ENCODE data around the gene RASSF6. TPM values are rescaled to one million over a fixed set of nuclear protein-coding genes. Genes with fewer than 3 reads are reported as not detected.
"Not testable (repeated sequence)": the region's sequence is repeated elsewhere in the genome, so short reads cannot be mapped to it uniquely, and the experiment has no call there.

Gene RASSF6
- polyA plus RNA-seq, 3 donors from 2014 or later: not detected

DNA sequence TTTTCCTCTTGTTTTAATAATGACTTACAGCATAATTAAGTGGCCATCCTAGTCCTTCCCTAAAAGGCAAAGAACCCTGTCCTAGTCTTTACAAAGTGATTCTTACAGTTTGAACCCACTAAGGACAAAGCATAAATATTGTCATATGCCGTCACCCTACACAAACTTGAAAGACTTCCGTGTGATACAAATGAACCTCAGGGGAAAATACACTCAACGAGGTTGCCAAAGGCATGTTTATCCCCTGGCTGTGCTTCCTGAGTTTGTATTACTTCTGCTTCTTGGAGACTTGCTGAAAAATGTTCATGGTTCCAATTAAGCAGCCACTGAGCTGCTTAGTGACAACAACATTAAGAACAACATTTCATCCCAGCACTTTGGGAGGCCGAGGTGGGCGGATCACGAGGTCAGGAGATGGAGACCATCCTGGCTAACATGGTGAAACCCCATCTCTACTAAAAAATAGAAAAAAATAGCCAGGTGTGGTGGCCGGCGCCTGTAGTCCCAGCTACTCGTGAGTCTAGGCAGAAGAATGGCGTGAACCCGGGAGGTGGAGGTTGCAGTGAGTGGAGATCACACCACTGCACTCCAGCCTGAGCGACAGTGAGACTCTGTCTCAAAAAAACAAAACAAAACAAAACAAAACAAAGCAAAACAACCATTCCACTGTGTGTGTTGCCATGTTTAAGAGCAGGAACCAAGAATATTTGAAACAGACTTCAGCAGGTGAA is 16.2 kb downstream of the RASSF6 start:
- peaks cover 0 to 3% (median 0%) of the 10 kb centered on the region in 6 donors for H3K9me3 Mint-ChIP-seq
- no peak overlapping the region for H3K27ac Mint-ChIP-seq
- no peaks in the 10 kb centered on the region for H3K4me1 Mint-ChIP-seq
- no peak for DNase-seq
- no peaks in the 10 kb centered on the region for H3K27me3 Mint-ChIP-seq (ENCODE audit: low read depth in 3 of 3)
- H3K4me3 Mint-ChIP-seq: no peak overlapping the region
- no peaks in the 10 kb centered on the region for H3K36me3 Mint-ChIP-seq

DNA sequence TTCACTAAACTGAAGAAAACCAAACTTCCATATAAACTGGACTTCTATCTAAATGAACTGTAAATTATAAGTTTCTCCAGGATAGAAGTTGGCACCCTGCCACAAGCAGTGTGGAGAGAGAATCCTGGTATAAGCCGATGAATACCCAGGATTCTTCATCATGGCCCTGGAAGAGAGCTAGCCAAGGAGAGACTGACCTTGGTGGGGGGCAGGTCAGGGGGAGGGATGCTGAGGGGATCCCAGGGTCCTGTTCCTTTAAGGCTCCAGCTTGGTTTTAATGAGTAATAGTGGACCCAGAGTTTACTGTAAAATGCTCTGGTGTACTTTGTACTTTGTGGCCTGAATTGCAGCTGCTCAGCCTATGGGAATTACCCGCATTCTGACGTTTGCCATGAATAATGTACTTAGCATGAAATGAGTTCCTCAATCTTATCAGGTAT is 16.9 kb downstream of the RASSF6 start:
- Mint-ChIP-seq H3K4me3 (no peak overlapping the region), H3K27ac (no peak overlapping the region), H3K9me3 (peaks cover 0 to 3% (median 0%) of the 10 kb centered on the region in 6 donors), H3K4me1 (no peaks in the 10 kb centered on the region), H3K27me3 (ENCODE audit: low read depth in 3 of 3) (no peaks in the 10 kb centered on the region), H3K36me3 (no peaks in the 10 kb centered on the region)
- no peak for DNase-seq

DNA sequence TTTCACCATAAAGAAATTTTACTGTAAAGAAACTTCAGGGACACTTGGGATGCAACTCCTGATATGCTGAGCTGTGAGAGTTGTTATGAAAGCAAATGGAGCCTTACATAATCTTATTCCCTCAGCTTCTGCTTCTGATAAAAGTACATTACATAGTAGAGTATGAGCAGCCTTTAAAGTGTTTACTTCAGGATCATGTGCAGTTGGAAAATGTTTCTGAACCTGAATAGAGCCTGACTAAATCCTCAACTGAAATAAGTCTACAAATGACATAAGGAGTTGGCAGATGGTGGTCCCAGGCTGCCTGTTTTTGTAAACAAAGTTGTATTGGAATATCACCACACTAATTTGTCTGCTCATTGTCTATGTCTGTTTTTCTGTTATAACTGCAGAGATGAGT is 19.3 kb downstream of the RASSF6 start:
- H3K27ac Mint-ChIP-seq: no peak overlapping the region
- no peaks in the 10 kb centered on the region for H3K4me1 Mint-ChIP-seq
- H3K36me3 Mint-ChIP-seq: no peaks in the 10 kb centered on the region

DNA sequence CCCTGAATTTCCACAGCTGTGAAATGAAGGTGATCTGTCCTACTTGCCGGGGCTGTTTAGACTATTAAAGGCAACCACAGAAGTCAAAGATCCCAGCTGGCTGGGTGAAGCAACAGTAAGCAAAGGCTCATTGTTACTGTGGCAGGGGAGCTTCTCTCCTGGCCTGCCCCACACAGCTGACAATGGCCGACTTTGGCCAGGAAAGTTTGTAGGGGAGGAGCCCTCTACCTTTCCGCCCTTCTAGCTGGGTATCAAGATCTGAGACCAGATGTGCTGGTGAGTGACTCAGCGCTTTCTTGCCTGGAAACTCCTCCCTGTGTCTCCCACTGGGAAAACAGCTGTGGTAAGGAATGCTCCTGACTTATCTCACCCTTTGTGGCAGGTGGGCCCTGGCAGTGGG is 21.1 kb downstream of the RASSF6 start:
- DNase-seq: no peak
- Mint-ChIP-seq H3K27me3 (ENCODE audit: low read depth in 3 of 3) (peaks cover 0 to 4% (median 1%) of the 10 kb centered on the region in 3 donors), H3K27ac (no peak overlapping the region), H3K36me3 (no peaks in the 10 kb centered on the region), H3K4me1 (no peaks in the 10 kb centered on the region), H3K4me3 (no peak overlapping the region), H3K9me3 (no peaks in the 10 kb centered on the region)

More for the DNA sequence above, 19.3 kb downstream of the RASSF6 start:
- Mint-ChIP-seq H3K9me3 (peaks cover 0 to under 1% (median 0%) of the 10 kb centered on the region in 6 donors), H3K4me3 (no peak overlapping the region), H3K27me3 (ENCODE audit: low read depth in 3 of 3) (peaks cover 0 to 1% (median 0%) of the 10 kb centered on the region in 3 donors)
- DNase-seq: no peak

DNA sequence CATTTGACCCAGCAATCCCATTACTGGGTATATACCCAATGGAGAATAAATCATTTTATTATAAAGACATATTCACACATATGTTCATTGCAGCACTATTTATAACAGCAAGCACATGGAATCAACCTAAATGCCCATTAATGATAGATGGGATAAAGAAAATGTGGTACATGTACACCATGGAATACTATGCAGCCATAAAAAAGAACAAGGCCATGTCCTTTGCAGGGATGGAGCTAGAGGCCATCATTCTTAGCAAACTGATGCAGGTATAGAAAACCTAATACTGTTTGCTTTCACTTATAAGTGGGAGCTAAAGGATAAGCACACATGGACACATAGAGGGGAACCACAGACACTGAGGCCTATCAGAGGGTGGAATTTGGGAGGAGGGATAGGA is 22.6 kb downstream of the RASSF6 start:
- no peak overlapping the region for H3K4me3 Mint-ChIP-seq
- no peaks in the 10 kb centered on the region for H3K4me1 Mint-ChIP-seq
- no peak for DNase-seq
- no peaks in the 10 kb centered on the region for H3K36me3 Mint-ChIP-seq
- H3K27ac Mint-ChIP-seq: no peak overlapping the region
- peaks cover 0 to 4% (median 1%) of the 10 kb centered on the region in 3 donors for H3K27me3 Mint-ChIP-seq (ENCODE audit: low read depth in 3 of 3)
- no peaks in the 10 kb centered on the region for H3K9me3 Mint-ChIP-seq

DNA sequence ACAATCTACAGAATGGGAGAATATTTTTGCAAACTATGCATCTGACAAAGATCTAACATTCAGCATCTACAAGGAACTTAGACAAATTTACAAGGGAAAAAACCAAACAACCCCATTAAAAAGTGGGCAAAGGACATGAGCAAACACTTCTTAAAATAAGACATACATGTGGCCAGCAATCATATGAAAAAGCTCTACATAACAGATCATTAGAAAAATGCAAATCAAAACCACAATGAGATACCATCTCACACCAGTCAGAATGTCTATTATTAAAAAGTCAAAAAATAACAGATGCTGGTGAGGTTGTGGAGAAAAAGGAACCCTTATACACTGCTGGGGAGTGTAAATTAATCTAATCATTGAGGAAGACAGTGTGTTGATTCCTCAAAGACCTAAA is 23.1 kb downstream of the RASSF6 start:
- not testable (repeated sequence) for H3K4me1 Mint-ChIP-seq; DNase-seq; H3K4me3 Mint-ChIP-seq; H3K9me3 Mint-ChIP-seq; H3K36me3 Mint-ChIP-seq; H3K27me3 Mint-ChIP-seq (ENCODE audit: low read depth in 3 of 3); H3K27ac Mint-ChIP-seq

DNA sequence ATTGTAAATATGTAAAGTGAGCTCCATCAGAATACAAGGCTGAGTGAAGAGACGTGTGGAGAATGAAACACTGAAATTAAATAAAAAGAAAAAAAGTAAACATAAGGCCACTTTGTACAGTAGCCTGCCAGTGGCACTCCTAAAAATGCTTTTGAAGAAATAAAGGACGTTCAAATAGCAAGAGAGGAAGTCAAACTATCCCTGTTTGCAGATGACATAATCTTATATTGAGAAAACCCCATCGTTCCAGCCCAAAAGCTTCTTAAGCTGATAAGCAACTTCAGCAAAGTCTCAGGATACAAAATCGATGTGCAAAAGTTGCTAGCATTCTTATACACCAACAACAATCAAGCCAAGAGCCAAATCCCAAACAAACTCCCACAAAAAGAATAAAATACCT is 24.2 kb downstream of the RASSF6 start:
- no peak overlapping the region for H3K4me3 Mint-ChIP-seq
- H3K36me3 Mint-ChIP-seq: no peaks in the 10 kb centered on the region
- H3K4me1 Mint-ChIP-seq: no peaks in the 10 kb centered on the region
- no peak overlapping the region for H3K27ac Mint-ChIP-seq
- peaks cover 0 to 4% (median 1%) of the 10 kb centered on the region in 3 donors for H3K27me3 Mint-ChIP-seq (ENCODE audit: low read depth in 3 of 3)
- H3K9me3 Mint-ChIP-seq: peaks cover 0 to 3% (median 0%) of the 10 kb centered on the region in 6 donors
- no peak for DNase-seq

DNA sequence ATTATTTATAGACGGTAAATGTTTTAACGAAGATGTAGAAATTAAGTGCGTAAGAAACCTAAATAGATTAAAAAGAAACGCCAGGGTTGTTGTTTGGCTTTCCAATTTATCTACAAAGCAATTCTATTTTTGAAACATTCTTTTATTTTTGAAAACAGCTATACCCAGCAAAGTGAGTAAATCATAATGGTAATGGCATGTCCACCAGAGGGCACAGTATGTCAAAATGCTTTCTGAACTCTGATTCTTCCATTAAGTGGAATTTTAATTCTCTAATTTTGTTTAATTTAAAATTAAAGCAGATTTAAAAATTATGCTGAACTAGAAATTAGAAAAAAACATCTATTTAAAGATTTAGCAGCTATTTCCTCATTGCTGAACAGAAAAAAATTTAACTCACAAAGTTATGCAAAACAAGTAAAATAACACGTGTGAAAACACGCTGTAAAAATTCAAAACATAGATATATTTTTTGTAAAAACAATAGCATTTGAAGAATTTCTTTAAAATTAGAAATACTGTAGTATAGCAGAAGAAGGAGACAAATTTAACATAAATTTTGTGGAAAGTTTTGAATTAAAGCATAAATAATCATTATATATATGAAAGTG is 26.5 kb downstream of the RASSF6 start:
- DNase-seq: no peak
- Mint-ChIP-seq H3K9me3 (peaks cover 0 to 3% (median 0%) of the 10 kb centered on the region in 6 donors), H3K27ac (no peak overlapping the region), H3K4me3 (no peak overlapping the region), H3K27me3 (ENCODE audit: low read depth in 3 of 3) (peaks cover 0 to 4% (median 1%) of the 10 kb centered on the region in 3 donors), H3K36me3 (no peaks in the 10 kb centered on the region), H3K4me1 (no peaks in the 10 kb centered on the region)

DNA sequence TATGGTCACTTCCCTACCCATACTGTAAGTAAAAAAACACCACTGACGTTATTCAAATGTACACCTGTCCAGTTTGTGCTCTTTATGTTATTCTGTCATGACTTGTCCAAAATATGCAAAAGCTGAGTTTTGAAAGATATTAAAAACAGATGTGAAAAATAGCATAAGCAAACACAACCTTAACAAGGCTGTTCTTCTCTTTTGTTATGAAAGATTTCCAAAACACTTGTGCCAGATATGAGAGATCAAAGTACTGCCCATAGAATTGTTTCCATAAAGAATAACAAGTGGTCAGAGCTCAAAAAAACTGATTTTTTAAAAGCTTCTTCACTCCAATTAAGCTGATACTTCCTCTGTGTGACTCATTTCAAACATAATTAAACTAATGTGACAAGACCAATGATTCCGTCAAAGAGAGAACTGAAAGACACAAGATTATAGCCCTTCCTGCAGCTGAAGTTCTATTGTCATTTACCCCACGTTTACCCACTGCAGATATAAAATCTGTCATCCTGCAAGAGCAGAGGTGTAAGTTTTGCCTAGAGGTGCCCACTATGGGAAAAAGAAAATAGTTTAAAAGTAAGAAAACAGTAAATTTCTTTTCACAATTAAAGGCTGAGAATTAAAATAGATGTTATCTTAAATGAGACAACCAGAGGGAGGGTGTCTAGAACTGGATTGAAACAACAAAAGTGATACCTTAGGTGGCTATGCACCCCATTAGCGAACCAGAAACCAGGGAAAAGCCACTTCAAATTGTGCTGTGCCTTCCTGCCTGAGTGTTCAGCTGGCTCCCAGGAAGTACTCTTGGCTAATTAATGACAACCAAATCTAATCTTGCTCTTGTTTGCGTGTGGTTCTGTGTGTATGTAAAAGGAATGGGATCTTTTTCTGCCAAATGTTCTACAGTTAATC is 30.1 kb downstream of the RASSF6 start:
- Mint-ChIP-seq H3K4me1 (no peaks in the 10 kb centered on the region), H3K4me3 (no peak overlapping the region), H3K9me3 (peaks cover 0 to 3% (median 0%) of the 10 kb centered on the region in 6 donors), H3K27ac (no peak overlapping the region), H3K36me3 (no peaks in the 10 kb centered on the region), H3K27me3 (ENCODE audit: low read depth in 3 of 3) (peaks cover 0 to 4% (median 0%) of the 10 kb centered on the region in 3 donors)
- no peak for DNase-seq

DNA sequence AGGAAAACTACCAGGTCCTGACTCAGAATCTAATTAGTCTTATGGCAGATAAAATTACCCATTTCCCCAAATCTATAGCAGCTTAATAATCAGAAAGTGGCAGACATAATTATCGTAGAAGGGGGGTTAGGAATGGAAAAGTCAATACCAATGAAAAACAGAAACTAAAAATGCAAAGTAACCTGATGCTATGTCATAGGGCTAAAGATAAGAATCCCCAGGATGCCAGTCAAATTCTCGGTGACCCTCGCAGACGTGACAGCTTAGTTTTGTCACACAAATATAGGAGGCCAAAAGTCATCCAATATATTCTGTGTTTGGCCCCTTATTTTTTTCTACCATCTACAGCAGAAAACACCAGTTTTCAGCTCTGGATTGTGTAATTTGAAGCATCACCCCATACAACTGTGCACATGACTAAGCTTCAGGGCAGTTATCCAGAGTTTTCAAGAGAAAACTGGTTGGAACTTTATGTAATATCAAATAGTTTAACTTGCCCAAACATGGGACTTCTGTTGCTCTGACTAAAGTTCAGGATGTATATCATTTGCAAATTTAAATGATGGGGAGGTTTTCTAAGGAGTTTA is 30.9 kb downstream of the RASSF6 start:
- Mint-ChIP-seq H3K36me3 (no peaks in the 10 kb centered on the region), H3K4me1 (no peaks in the 10 kb centered on the region), H3K4me3 (no peak overlapping the region), H3K9me3 (peaks cover 0 to 3% (median 0%) of the 10 kb centered on the region in 6 donors), H3K27ac (no peak overlapping the region), H3K27me3 (ENCODE audit: low read depth in 3 of 3) (peaks cover 0 to 1% (median 0%) of the 10 kb centered on the region in 3 donors)
- DNase-seq: no peak

DNA sequence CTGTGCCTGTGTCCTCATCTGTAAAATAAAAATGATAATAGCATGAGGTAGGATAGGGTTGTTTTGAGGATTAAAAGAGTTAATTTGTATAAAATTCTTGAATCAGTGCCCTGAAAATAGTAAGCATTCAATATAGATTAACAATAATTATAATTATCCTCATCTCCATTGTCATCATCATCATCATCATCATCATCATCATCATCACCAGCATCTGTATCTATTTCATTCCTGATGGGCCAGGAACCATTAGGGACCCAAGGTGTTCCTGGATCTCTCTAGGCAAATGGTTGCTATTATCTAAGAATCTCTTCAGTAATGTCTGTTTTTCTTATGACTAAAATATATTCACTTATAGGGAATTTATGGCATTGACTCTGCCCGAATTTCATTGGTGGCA is 31.6 kb downstream of the RASSF6 start:
- no peak overlapping the region for H3K4me3 Mint-ChIP-seq
- no peak overlapping the region for H3K27ac Mint-ChIP-seq
- no peak for DNase-seq
- H3K4me1 Mint-ChIP-seq: no peaks in the 10 kb centered on the region
- H3K36me3 Mint-ChIP-seq: no peaks in the 10 kb centered on the region
- H3K27me3 Mint-ChIP-seq (ENCODE audit: low read depth in 3 of 3): no peaks in the 10 kb centered on the region
- H3K9me3 Mint-ChIP-seq: peaks cover 0 to 3% (median 0%) of the 10 kb centered on the region in 6 donors

DNA sequence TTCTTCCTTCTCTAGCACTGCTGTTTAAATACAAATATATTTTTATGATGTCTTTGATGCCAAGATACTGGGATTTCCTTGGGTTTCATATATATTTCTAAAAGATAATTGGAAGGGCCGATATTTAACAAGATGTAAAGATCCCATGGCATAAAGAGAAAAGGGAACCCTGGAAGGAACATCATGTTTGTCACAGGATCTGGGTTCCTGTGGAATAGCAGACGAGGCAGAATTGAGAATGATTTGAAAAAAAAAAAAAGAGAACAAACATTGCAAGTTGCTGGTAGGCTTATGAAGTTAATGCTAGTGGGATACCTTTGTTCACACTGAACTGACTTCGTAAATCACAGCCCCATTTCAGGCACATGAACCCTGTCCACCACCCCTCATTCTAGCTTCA is 33.6 kb downstream of the RASSF6 start:
- H3K27ac Mint-ChIP-seq: no peak overlapping the region
- DNase-seq: no peak
- H3K9me3 Mint-ChIP-seq: no peaks in the 10 kb centered on the region
- H3K36me3 Mint-ChIP-seq: no peaks in the 10 kb centered on the region
- H3K4me3 Mint-ChIP-seq: no peak overlapping the region
- H3K27me3 Mint-ChIP-seq (ENCODE audit: low read depth in 3 of 3): no peaks in the 10 kb centered on the region
- no peaks in the 10 kb centered on the region for H3K4me1 Mint-ChIP-seq

DNA sequence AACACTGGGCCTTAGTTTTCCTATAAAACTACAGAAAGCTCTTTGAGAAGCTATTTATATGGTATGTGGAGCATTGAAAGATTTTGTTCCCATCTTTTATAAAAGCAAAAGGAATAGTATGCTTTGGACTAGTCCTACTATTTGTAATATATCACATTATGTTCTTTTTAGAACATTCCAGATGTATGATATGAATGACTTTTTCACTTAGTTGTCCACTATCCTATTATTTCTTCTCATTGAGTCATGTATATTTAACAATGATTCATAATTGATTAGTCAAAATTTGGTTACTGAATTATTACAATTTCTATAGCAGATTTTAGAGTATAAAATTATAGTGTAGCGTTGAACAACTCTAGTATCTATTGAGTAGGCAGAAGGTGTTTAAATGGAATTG is 34.2 kb downstream of the RASSF6 start:
- no peak for DNase-seq
- no peaks in the 10 kb centered on the region for H3K27me3 Mint-ChIP-seq (ENCODE audit: low read depth in 3 of 3)
- H3K36me3 Mint-ChIP-seq: no peaks in the 10 kb centered on the region
- H3K9me3 Mint-ChIP-seq: peaks cover 0 to 3% (median 0%) of the 10 kb centered on the region in 6 donors
- H3K4me3 Mint-ChIP-seq: no peak overlapping the region
- H3K4me1 Mint-ChIP-seq: no peaks in the 10 kb centered on the region
- H3K27ac Mint-ChIP-seq: no peak overlapping the region

All from immature natural killer cell (primary cell).